SK-N-MC (cell line): ENCODE data around the gene KCNJ8.

ENCODE experiments used
- EZH2 ChIP-seq: fragments of 200-600 bp; sonication (generic); IDR thresholded peaks from one replicate; pipeline ENCODE4 v1.6.1; 2017; ENCODE audit warnings: antibody characterized with exemption
- FOXP2 ChIP-seq: optimal IDR thresholded peaks from 2 replicates; pipeline ENCODE3; 2011; ENCODE audit warnings: mild to moderate bottlenecking, moderate library complexity; ENCODE audit not compliant: insufficient read depth; ENCODE audit errors: extremely low read length, control extremely low read depth

- TF ChIP-seq FOXP2 (no peak), EZH2 (no peak)
Measured at GRCh38 chr12:21764065-21764464, 10.4 kb downstream of the KCNJ8 start.
